Fibroblast of gingiva (primary cell): ENCODE measurements around the gene TMEM129.

Source experiments
- DNase-seq: peaks from one replicate; pipeline ENCODE4 v3.0.0-alpha.2; 2011; ENCODE audit warnings: low read depth

The TMEM129 gene

GRCh38 chr4:1744552-1744951, 23.4 kb upstream of the TMEM129 start:
- DNase-seq: no peak

- DNase-seq: no peak
Observed at GRCh38 chr4:1743975-1744374, 22.9 kb upstream of the TMEM129 start.

DNA sequence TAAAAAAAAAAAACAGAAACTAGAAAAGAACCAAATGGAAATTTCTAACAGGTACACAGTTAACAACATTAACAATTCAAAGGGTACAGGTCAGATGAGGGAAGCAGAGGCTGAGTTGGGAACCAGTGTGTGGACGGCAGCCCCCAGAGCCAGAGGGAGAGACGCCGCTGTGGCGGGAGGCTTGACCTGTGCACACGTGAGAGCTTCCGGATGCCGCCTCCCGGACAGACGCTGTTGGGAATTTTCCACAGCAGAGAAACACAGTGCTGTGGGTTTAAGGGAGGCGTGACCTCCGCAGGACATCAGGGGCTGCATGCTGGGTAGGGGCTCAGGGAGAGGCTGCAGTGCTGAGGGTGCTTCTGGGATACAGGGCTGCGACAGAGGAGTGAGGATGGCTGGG, 22.4 kb upstream of the TMEM129 start:
- DNase-seq: no peak

- no peak for DNase-seq
Observed at GRCh38 chr4:1741208-1741607, 20.1 kb upstream of the TMEM129 start.

- no peak for DNase-seq
Observed at GRCh38 chr4:1740021-1740545, 19.0 kb upstream of the TMEM129 start.

- DNase-seq: no peak
Observed at GRCh38 chr4:1739358-1739757, 18.2 kb upstream of the TMEM129 start.

DNA sequence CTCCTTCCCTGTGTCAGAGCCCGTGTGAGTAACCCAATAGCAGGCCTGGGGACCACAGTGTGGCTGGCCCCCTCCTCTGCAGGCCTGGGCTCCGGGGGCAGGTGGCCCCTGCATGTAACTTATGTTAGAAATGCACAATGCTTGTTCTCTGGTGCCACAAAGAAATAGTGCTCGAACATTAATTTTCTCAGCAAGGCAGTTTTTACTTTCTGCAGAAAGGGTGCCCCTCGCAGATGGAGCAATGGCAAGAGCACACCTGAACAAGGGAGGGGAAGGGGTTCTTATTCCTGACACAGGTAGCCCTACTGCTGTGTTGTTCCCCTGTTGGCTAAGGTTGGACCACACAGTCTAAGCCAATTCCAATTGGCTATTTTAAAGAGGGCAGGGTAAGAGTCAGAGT, 17.3 kb upstream of the TMEM129 start:
- DNase-seq: no peak

GRCh38 chr4:1737666-1738065, 16.5 kb upstream of the TMEM129 start:
- DNase-seq: no peak

DNA sequence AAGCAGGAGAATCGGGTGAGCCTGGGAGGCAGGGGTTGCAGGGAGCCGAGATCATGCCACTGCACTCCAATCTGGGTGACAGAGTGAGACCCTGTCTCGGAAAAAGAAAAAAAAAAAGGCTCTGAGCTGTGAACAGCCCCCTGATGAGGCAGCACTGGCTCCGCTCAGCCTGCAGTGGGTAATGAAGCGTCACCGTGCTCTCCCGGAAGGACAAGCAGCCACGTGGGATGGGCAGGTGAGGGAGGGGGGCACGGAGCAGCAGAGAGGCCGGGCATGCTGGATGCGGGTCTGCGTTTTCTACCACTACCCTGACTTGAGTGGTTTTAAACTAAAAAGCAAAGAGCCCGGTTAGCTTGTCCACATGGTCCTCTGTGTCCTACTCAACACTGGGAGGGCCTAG, 15.7 kb upstream of the TMEM129 start:
- no peak for DNase-seq

- DNase-seq: no peak
Observed at GRCh38 chr4:1735215-1735614, 14.1 kb upstream of the TMEM129 start.

- no peak for DNase-seq
Observed at GRCh38 chr4:1732911-1733310, 11.8 kb upstream of the TMEM129 start.

GRCh38 chr4:1731180-1731579, 10.1 kb upstream of the TMEM129 start:
- DNase-seq: no peak

DNA sequence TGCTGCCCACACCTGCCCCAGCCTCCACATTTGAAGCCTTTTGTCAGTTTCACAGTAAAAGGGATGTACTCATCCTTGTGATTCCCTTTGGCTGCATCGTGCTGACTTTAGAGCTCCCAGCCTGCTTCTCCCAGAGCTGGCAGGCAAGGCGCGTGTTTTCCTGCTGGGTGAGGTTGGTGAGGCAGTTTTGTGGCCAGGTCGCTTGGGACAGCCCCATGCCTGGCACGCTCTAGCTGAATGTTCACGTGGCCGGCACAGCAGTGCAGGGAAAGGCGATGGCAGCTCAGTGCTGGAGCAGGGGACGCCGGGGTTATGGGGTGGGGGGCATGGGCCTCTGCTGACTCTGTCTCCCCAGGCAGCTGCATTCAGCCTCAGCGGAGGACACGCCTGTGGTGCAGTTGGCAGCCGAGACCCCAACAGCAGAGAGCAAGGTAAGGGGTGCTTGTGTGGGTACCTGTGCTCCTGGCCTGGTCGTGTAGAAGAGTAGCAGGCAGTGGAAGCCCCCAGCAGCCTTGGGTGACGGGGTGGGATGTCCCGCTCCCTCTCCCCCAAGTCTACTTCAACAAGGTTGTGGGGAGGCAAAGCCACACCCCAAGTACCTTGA, 9.5 kb upstream of the TMEM129 start:
- DNase-seq: no peak

GRCh38 chr4:1728061-1728980, 7.2 kb upstream of the TMEM129 start:
- no peak for DNase-seq

GRCh38 chr4:1727117-1728031, 6.3 kb upstream of the TMEM129 start:
- peak; percentile 26 for DNase-seq

- DNase-seq: peak; percentile 70
Observed at GRCh38 chr4:1726146-1726934, 5.2 kb upstream of the TMEM129 start.

- no peak for DNase-seq
Observed at GRCh38 chr4:1725521-1725920, 4.4 kb upstream of the TMEM129 start.

- no peak for DNase-seq
Observed at GRCh38 chr4:1723131-1723801, 2.1 kb upstream of the TMEM129 start.

- no peak for DNase-seq
Observed at GRCh38 chr4:1722551-1723118, 1.5 kb upstream of the TMEM129 start.
